Neuron (in vitro differentiated cells): Measurements from ENCODE around the gene DNAI1.

Experiments used
- H2AFZ ChIP-seq: one replicate; pipeline ENCODE4 v1.6.1; 2013; ENCODE audit warnings: low read depth, mild to moderate bottlenecking, inconsistent platforms, low read length, moderate library complexity
- H3K27me3 ChIP-seq: one replicate; pipeline ENCODE4 v1.6.1; 2013; ENCODE audit warnings: low read length; ENCODE audit not compliant: insufficient read depth
- H3K36me3 ChIP-seq: one replicate; pipeline ENCODE4 v1.6.1; 2013; ENCODE audit warnings: low read length; ENCODE audit not compliant: insufficient read depth
- H3K4me1 ChIP-seq: one replicate; pipeline ENCODE4 v1.6.1; 2013; ENCODE audit warnings: low read length; ENCODE audit not compliant: insufficient read depth
- H3K4me3 ChIP-seq: 2 replicates; pipeline ENCODE4 v1.5.1; 2013; ENCODE audit warnings: mild to moderate bottlenecking, low read length, moderate library complexity
- H3K9me3 ChIP-seq: one replicate; pipeline ENCODE4 v1.6.1; 2013; ENCODE audit warnings: low read length

Gene DNAI1

DNA sequence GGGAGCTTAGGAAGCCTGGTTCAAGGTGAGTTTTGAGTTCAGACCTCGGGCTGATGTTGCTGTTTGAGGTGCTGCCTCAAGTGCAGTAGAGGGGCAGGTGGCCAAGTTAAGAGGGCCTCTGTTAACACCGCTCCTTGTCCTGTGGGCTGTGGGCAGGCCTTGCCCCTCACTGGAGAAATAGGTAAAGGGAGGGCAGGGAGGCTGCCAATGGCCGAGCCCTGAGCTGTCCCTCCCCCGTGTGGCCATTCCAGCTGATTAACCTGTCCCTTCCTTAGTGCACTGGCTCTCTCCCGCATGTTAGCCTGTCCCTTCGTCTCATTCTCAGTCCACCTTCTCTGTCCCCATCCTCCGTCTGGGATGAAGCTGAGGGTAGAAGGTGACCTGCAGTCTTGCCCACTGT, 109.5 kb downstream of the DNAI1 start:
- H3K36me3 ChIP-seq = peaks cover 58% of the 10 kb centered on the region
- H2AFZ ChIP-seq = no peak overlapping the region

DNA sequence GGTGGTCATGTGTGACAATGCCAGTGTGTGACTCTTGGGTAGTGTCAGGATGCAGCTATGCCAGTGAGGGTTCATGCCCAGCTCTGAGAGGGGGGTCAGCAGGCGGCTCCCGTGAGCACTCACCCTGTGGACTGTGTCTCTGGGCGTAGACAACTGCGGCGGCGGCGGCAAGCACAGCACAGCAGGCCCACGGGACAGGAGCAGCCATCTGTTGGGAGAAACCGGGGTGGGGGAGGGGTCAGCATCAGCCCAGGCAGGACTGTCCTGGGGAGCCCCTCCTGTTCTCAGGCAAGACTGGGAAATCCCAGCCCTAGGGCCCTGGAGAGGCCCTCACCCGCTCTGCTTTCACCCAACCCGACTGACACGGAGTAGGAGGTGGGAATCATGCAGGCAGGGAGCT, 110.2 kb downstream of the DNAI1 start:
- Histone ChIP-seq H3K4me1 (peaks cover 12% of the 10 kb centered on the region), H3K27me3 (no peaks in the 10 kb centered on the region), H3K4me3 (no peak overlapping the region), H3K36me3 (peaks cover 56% of the 10 kb centered on the region), H2AFZ (no peak overlapping the region), H3K9me3 (peaks cover 9% of the 10 kb centered on the region)

More for the DNA sequence above, 109.5 kb downstream of the DNAI1 start:
- Histone ChIP-seq H3K4me1 (peaks cover 9% of the 10 kb centered on the region), H3K27me3 (no peaks in the 10 kb centered on the region), H3K4me3 (no peak overlapping the region), H3K9me3 (peaks cover 11% of the 10 kb centered on the region)

DNA sequence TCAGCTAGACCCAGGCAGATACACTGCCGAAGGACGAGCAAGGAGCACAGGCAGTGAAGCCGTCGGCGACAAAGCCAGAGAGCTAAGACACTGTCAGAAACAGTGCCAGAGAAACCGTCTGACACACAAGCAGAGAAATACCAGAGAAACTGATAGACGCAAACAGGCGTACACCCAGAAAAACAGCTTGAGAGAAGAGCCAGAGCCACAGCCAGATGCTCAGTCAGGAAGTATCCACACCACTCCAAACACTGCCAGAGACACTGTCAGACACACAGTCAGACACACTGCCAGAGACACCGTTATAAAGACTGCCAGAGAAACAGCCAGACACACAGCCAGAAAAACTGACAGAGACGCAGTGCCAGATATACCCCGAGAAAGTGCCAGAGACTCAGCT, 111.8 kb downstream of the DNAI1 start:
- no peak overlapping the region for H2AFZ ChIP-seq
- H3K36me3 ChIP-seq = peaks cover 48% of the 10 kb centered on the region
- no peaks in the 10 kb centered on the region for H3K9me3 ChIP-seq
- H3K4me3 ChIP-seq = no peak overlapping the region
- peaks cover 23% of the 10 kb centered on the region for H3K4me1 ChIP-seq
- no peaks in the 10 kb centered on the region for H3K27me3 ChIP-seq
